ENCODE data around the gene SPAG16.
"Not testable (repeated sequence)": the region's sequence is repeated elsewhere in the genome, so short reads cannot be mapped to it uniquely, and the experiment has no call there.

DNA sequence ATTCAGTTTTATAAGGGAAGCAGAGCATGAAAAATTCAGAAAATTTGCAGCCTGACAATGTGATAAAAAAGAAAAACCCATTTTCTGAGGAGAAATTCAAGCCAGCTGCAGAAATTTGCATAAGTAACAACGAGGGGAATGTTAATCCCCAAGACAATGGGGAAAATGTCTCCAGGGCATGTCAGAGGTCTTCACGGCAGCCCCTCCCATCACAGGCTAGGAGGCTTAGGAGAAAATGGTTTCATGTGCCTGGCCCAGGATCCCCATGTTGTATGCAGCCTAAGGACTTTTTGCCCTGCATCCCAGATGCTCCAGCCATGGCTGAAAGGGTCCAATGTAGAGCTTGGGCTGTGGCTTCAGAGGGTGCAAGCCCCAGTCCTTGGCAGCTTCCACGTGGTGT, 714.7 kb downstream of the SPAG16 start:
- TF ChIP-seq POLR2A (IDR thresholded peaks at IDR 0.05), result not testable (repeated sequence)
- TF ChIP-seq, protein P1, sequence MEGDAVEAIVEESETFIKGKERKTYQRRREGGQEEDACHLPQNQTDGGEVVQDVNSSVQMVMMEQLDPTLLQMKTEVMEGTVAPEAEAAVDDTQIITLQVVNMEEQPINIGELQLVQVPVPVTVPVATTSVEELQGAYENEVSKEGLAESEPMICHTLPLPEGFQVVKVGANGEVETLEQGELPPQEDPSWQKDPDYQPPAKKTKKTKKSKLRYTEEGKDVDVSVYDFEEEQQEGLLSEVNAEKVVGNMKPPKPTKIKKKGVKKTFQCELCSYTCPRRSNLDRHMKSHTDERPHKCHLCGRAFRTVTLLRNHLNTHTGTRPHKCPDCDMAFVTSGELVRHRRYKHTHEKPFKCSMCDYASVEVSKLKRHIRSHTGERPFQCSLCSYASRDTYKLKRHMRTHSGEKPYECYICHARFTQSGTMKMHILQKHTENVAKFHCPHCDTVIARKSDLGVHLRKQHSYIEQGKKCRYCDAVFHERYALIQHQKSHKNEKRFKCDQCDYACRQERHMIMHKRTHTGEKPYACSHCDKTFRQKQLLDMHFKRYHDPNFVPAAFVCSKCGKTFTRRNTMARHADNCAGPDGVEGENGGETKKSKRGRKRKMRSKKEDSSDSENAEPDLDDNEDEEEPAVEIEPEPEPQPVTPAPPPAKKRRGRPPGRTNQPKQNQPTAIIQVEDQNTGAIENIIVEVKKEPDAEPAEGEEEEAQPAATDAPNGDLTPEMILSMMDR (IDR thresholded peaks at IDR 0.05 in 4 of 5, conservative IDR thresholded peaks at IDR 0.05 in 1 of 5), result not testable (repeated sequence)
